GM23338 (cell line): ENCODE measurements around the gene SUGCT. TPM values are rescaled to one million over a fixed set of nuclear protein-coding genes. Genes with fewer than 3 reads are reported as not detected.
A peak's percentile ranks its signal among the peaks of the same experiment; 100 is the strongest.

ENCODE experiments used
- ATAC-seq: fragments of 200-7000 bp; cut with Tn5 transposase; 3 replicates; pipeline ENCODE4 v1.9.1; 2020
- DNase-seq: peaks from one replicate; pipeline ENCODE4 v3.0.0-alpha.2; 2015; ENCODE audit warnings: low spot score
- H2AFZ ChIP-seq: fragments of 200-600 bp; sonication (generic); 2 replicates; pipeline ENCODE4 v1.8.0; 2016; ENCODE audit warnings: antibody characterized with exemption, mild to moderate bottlenecking, moderate library complexity
- H3F3A ChIP-seq: fragments of 200-600 bp; sonication (generic); replicated peaks from 2 replicates; pipeline ENCODE4 v1.8.0; 2017; ENCODE audit warnings: antibody characterized with exemption, mixed run types, low read depth
- H3K27ac ChIP-seq: fragments of 200-600 bp; sonication (generic); 2 replicates; pipeline ENCODE4 v1.6.1; 2016; ENCODE audit warnings: low read depth
- H3K27me3 ChIP-seq: fragments of 200-600 bp; sonication (generic); 2 replicates; pipeline ENCODE4 v1.8.0; 2016; ENCODE audit warnings: mild to moderate bottlenecking, mixed run types, moderate library complexity; ENCODE audit not compliant: insufficient read depth
- H3K36me3 ChIP-seq: fragments of 200-600 bp; sonication (generic); 2 replicates; pipeline ENCODE4 v1.8.0; 2016; ENCODE audit warnings: mild to moderate bottlenecking; ENCODE audit not compliant: insufficient read depth
- H3K4me1 ChIP-seq: fragments of 200-600 bp; sonication (generic); 2 replicates; pipeline ENCODE4 v1.8.0; 2016; ENCODE audit warnings: mild to moderate bottlenecking, moderate library complexity; ENCODE audit not compliant: insufficient read depth
- H3K4me2 ChIP-seq: fragments of 200-600 bp; sonication (generic); 2 replicates; pipeline ENCODE4 v1.7.1; 2017; ENCODE audit warnings: mixed run types
- H3K4me3 ChIP-seq: fragments of 200-600 bp; sonication (generic); 2 replicates; pipeline ENCODE4 v1.6.1; 2016; ENCODE audit warnings: mixed run types
- H3K79me2 ChIP-seq: fragments of 200-600 bp; sonication (generic); replicated peaks from 2 replicates; pipeline ENCODE4 v1.8.0; 2017; ENCODE audit warnings: mild to moderate bottlenecking; ENCODE audit not compliant: insufficient read depth
- H3K9me2 ChIP-seq: fragments of 200-600 bp; sonication (generic); 2 replicates; pipeline ENCODE4 v1.8.0; 2017; ENCODE audit not compliant: insufficient read depth
- H4K20me1 ChIP-seq: fragments of 200-600 bp; sonication (generic); replicated peaks from 2 replicates; pipeline ENCODE4 v1.8.0; 2017; ENCODE audit warnings: mild to moderate bottlenecking; ENCODE audit not compliant: insufficient read depth
- H3K27ac Mint-ChIP-seq: 2 replicates; pipeline ENCODE4 v1.8.0; 2020; ENCODE audit warnings: inconsistent platforms, mild to moderate bottlenecking, moderate library complexity, mixed read lengths
- H3K27me3 Mint-ChIP-seq: 3 replicates; pipeline ENCODE4 v1.8.0; 2022; ENCODE audit warnings: low read depth, mild to moderate bottlenecking, moderate library complexity, mixed read lengths, inconsistent platforms; ENCODE audit not compliant: insufficient read depth, poor library complexity
- H3K36me3 Mint-ChIP-seq: 3 replicates; pipeline ENCODE4 v1.8.0; 2021; ENCODE audit warnings: low read depth, mild to moderate bottlenecking, inconsistent platforms, moderate library complexity, mixed read lengths
- H3K4me1 Mint-ChIP-seq: 3 replicates; pipeline ENCODE4 v1.8.0; 2020; ENCODE audit warnings: mild to moderate bottlenecking, inconsistent platforms, mixed read lengths
- H3K4me3 Mint-ChIP-seq: 3 replicates; pipeline ENCODE4 v1.8.0; 2021; ENCODE audit warnings: moderate library complexity, mild to moderate bottlenecking, inconsistent platforms, mixed read lengths
- H3K9me3 Mint-ChIP-seq: 3 replicates; pipeline ENCODE4 v1.8.0; 2020; ENCODE audit warnings: moderate library complexity, mild to moderate bottlenecking, inconsistent platforms, mixed read lengths
- CREB1 ChIP-seq: fragments of 250-450 bp; sonication (Bioruptor Pico); IDR thresholded peaks from 2 replicates; pipeline ENCODE4 v1.5.0; 2020; ENCODE audit warnings: low read depth, mild to moderate bottlenecking, moderate library complexity
- CTCF ChIP-seq, 2 experiments: fragments of 200-600 bp in 1 of 2; sonication (generic) in 1 of 2; conservative IDR thresholded peaks; 2 replicates each; pipeline versions ENCODE4 v1.5.1 to v1.6.1; 2016 to 2017; ENCODE audit warnings: antibody characterized with exemption in 2 of 2, low read depth in 2 of 2, mild to moderate bottlenecking in 2 of 2, moderate library complexity in 1 of 2
- ETS1 ChIP-seq: IDR thresholded peaks from 2 replicates; pipeline ENCODE4 v1.6.1; 2016; ENCODE audit warnings: antibody characterized with exemption
- EZH2phosphoT487 ChIP-seq: fragments of 200-600 bp; sonication (generic); IDR thresholded peaks from one replicate; pipeline ENCODE4 v1.8.1; 2018; ENCODE audit warnings: antibody characterized with exemption; ENCODE audit not compliant: unreplicated experiment
- JUNB ChIP-seq: IDR thresholded peaks from one replicate; pipeline ENCODE4 v1.6.1; 2016; ENCODE audit warnings: antibody characterized with exemption; ENCODE audit not compliant: unreplicated experiment
- NANOG ChIP-seq: IDR thresholded peaks from 2 replicates; pipeline ENCODE4 v1.6.1; 2016; ENCODE audit warnings: antibody characterized with exemption, borderline replicate concordance
- POLR2AphosphoS5 ChIP-seq: IDR thresholded peaks from 2 replicates; pipeline ENCODE4 v1.6.1; 2016; ENCODE audit warnings: antibody characterized with exemption, low read depth
- REST ChIP-seq: IDR thresholded peaks from one replicate; pipeline ENCODE4 v1.6.1; 2018; ENCODE audit warnings: antibody characterized with exemption; ENCODE audit not compliant: unreplicated experiment
- STAT1 ChIP-seq: IDR thresholded peaks from one replicate; pipeline ENCODE4 v1.6.1; 2016; ENCODE audit warnings: antibody characterized with exemption; ENCODE audit not compliant: unreplicated experiment
- polyA plus RNA-seq: library from polyadenylated mRNA; unstranded; fragments of >200 nt; fragmentation: Nextera tagmentation; extraction: Ambion mirVana; gene quantifications from 2 replicates; pipeline ENCODE4 v1.2.1, GENCODE V29; 2016
- total RNA-seq: library from RNA; depleted of rRNA; stranded (reverse); fragments of >200 nt; shearing (Covaris generic); gene quantifications from 2 replicates; pipeline ENCODE4 v1.2.3, GENCODE V29; 2014

SUGCT gene
- total and polyA plus RNA-seq, 2 experiments from 2014 or later, result 4.2 to 5.6 TPM

GRCh38 chr7:40746841-40747556 lies 612.2 kb downstream of the SUGCT start (continued):
- TF ChIP-seq CTCF (conservative IDR thresholded peaks at IDR 0.05; ENCODE audit: low read depth in 2 of 2) (no peak), REST (no peak), EZH2phosphoT487 (no peak), POLR2AphosphoS5 (no peak), NANOG (no peak), CREB1 (CRISPR knock-in tag) (no peak)

GRCh38 chr7:40747856-40748255 lies 613.1 kb downstream of the SUGCT start:
- DNase-seq, result no peak
- TF ChIP-seq EZH2phosphoT487 (no peak), CTCF (conservative IDR thresholded peaks at IDR 0.05; ENCODE audit: low read depth in 2 of 2) (no peak), CREB1 (CRISPR knock-in tag) (no peak), POLR2AphosphoS5 (no peak), STAT1 (no peak), ETS1 (no peak), JUNB (no peak), REST (no peak)

More at GRCh38 chr7:40747856-40748255, 613.1 kb downstream of the SUGCT start:
- H3K36me3 Mint-ChIP-seq, result no peaks in the 10 kb centered on the region
- Histone ChIP-seq H3K27me3 (no peaks in the 10 kb centered on the region), H2AFZ (no peak overlapping the region), H3F3A (no peaks in the 10 kb centered on the region), H3K4me2 (no peak overlapping the region), H3K27ac (no peak overlapping the region), H3K79me2 (no peaks in the 10 kb centered on the region), H3K36me3 (no peaks in the 10 kb centered on the region), H3K9me2 (no peaks in the 10 kb centered on the region; the same call in 1 of the 2 replicates), H4K20me1 (no peaks in the 10 kb centered on the region), H3K4me3 (no peak overlapping the region), H3K4me1 (peaks cover 41% of the 10 kb centered on the region)
- peak; percentile 48; the same call in 2 of the 3 replicates for ATAC-seq
- H3K27ac Mint-ChIP-seq, result peak overlapping the region; percentile 64
- no peaks in the 10 kb centered on the region for H3K9me3 Mint-ChIP-seq
- no peaks in the 10 kb centered on the region for H3K27me3 Mint-ChIP-seq
- H3K4me1 Mint-ChIP-seq, result peaks cover 47% of the 10 kb centered on the region
- no peak overlapping the region for H3K4me3 Mint-ChIP-seq
